ENCODE data around the gene KAZN.

Gene KAZN

GRCh38 chr1:14887044-14887566 is 288.6 kb downstream of the KAZN start:
- no peak for DNase-seq (ENCODE audit: low read depth in 2 of 2)

GRCh38 chr1:14887764-14888350 is 289.4 kb downstream of the KAZN start:
- no peak for DNase-seq (ENCODE audit: low read depth in 2 of 2)

- no peak for DNase-seq (ENCODE audit: low read depth in 2 of 2)
These were observed 289.9 kb downstream of the KAZN start for GRCh38 chr1:14888374-14888773.

- DNase-seq (ENCODE audit: low read depth in 2 of 2), result no peak
These were observed 291.4 kb downstream of the KAZN start for GRCh38 chr1:14889825-14890440.

GRCh38 chr1:14891991-14892390 is 293.5 kb downstream of the KAZN start:
- DNase-seq (ENCODE audit: low read depth in 2 of 2), result no peak

GRCh38 chr1:14894811-14895560 is 296.5 kb downstream of the KAZN start:
- DNase-seq (ENCODE audit: low read depth in 2 of 2), result no peak

GRCh38 chr1:14895727-14896126 is 297.2 kb downstream of the KAZN start:
- DNase-seq (ENCODE audit: low read depth in 2 of 2), result no peak

GRCh38 chr1:14896381-14897079 is 298.0 kb downstream of the KAZN start:
- no peak for DNase-seq (ENCODE audit: low read depth in 2 of 2)

GRCh38 chr1:14897080-14897449 is 298.6 kb downstream of the KAZN start:
- DNase-seq (ENCODE audit: low read depth in 2 of 2), result no peak

GRCh38 chr1:14897547-14897946 is 299.1 kb downstream of the KAZN start:
- no peak for DNase-seq (ENCODE audit: low read depth in 2 of 2)

GRCh38 chr1:14897997-14898645 is 299.6 kb downstream of the KAZN start:
- no peak for DNase-seq (ENCODE audit: low read depth in 2 of 2)

- DNase-seq (ENCODE audit: low read depth in 2 of 2), result no peak
These were observed 301.2 kb downstream of the KAZN start for GRCh38 chr1:14899686-14900085.

- DNase-seq (ENCODE audit: low read depth in 2 of 2), result no peak
These were observed 303.0 kb downstream of the KAZN start for GRCh38 chr1:14901371-14901954.

GRCh38 chr1:14903922-14904321 is 305.4 kb downstream of the KAZN start:
- DNase-seq (ENCODE audit: low read depth in 2 of 2), result no peak

GRCh38 chr1:14906665-14907064 is 308.2 kb downstream of the KAZN start:
- no peak for DNase-seq (ENCODE audit: low read depth in 2 of 2)

GRCh38 chr1:14907416-14907815 is 308.9 kb downstream of the KAZN start:
- DNase-seq (ENCODE audit: low read depth in 2 of 2), result no peak

GRCh38 chr1:14909273-14909672 is 310.8 kb downstream of the KAZN start:
- no peak for DNase-seq (ENCODE audit: low read depth in 2 of 2)

- no peak for DNase-seq (ENCODE audit: low read depth in 2 of 2)
These were observed 311.5 kb downstream of the KAZN start for GRCh38 chr1:14909920-14910460.

- no peak for DNase-seq (ENCODE audit: low read depth in 2 of 2)
These were observed 312.7 kb downstream of the KAZN start for GRCh38 chr1:14910984-14911721.

GRCh38 chr1:14912839-14913481 is 314.5 kb downstream of the KAZN start:
- DNase-seq (ENCODE audit: low read depth in 2 of 2), result no peak
